ENCODE results near the gene COX7A2L. TPM values are rescaled to one million over a fixed set of nuclear protein-coding genes. Genes with fewer than 3 reads are reported as not detected.
A peak's percentile ranks its signal among the peaks of the same experiment; 100 is the strongest.

Gene COX7A2L
- total RNA-seq, 1 experiment from 2014 or later: 144 TPM

DNA sequence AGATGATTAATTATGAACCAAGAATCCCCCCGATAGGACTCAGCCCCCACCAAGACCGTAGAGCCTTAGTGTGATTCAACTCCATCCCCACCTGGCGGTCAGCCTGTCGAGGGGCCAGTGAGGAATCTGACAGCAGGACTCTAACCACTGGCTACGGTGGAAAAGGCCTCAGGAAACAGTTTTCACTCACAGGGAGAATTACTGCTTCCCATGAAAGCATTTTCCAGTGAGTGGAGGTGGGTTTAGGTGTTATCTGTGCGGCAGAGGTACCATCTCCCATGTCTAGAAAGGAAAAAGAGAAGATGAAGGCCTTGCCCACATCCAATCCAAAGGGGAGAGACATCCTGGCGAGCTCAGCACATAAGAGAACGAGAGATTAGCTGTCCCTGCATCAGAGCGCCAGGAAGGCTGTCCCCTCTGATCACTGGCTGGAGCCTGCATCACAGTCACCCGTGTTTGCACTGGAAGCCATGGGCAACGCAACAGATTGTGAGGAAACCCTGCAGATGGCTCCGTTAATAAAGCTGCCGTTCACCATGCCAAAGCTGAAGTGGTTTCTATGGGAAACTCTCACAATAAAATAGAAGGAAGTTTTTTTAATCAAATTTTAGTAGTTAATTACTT is 22.3 kb downstream of the COX7A2L start:
- TF ChIP-seq, protein P1, sequence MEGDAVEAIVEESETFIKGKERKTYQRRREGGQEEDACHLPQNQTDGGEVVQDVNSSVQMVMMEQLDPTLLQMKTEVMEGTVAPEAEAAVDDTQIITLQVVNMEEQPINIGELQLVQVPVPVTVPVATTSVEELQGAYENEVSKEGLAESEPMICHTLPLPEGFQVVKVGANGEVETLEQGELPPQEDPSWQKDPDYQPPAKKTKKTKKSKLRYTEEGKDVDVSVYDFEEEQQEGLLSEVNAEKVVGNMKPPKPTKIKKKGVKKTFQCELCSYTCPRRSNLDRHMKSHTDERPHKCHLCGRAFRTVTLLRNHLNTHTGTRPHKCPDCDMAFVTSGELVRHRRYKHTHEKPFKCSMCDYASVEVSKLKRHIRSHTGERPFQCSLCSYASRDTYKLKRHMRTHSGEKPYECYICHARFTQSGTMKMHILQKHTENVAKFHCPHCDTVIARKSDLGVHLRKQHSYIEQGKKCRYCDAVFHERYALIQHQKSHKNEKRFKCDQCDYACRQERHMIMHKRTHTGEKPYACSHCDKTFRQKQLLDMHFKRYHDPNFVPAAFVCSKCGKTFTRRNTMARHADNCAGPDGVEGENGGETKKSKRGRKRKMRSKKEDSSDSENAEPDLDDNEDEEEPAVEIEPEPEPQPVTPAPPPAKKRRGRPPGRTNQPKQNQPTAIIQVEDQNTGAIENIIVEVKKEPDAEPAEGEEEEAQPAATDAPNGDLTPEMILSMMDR (conservative IDR thresholded peaks at IDR 0.05): no peak
- no peak for TF ChIP-seq EZH2 (IDR thresholded peaks at IDR 0.05; ENCODE audit: low read depth)
- POLR2A ChIA-PET (ENCODE audit: unreplicated experiment): no interaction called here

GRCh38 chr2:42337846-42338566 is 23.0 kb downstream of the COX7A2L start:
- intact Hi-C loops (cut with micrococcal nuclease; ENCODE audit: unreplicated experiment): no loop called here
- peaks cover 11% of the 10 kb centered on the region for H3K4me1 ChIP-seq (replicated peaks; ENCODE audit: insufficient read depth)
- ChIA-PET CTCF (no interaction called here), POLR2A (ENCODE audit: unreplicated experiment) (no interaction called here)
- H3F3A ChIP-seq (ENCODE audit: insufficient read depth, low read depth): 0 out of 2 replicates have a peak, but pooled peaks cover 4% of the 10 kb centered on the region
- no peak overlapping the region for H3K4me3 ChIP-seq
- no TSS peak for BruUV-seq (replicated peaks)
- no peaks in the 10 kb centered on the region for H3K9me3 ChIP-seq (ENCODE audit: insufficient read depth, low read depth)
- peaks cover 15% of the 10 kb centered on the region for H3K79me2 ChIP-seq (ENCODE audit: low read depth)
- H3K9me2 ChIP-seq (ENCODE audit: insufficient read depth): no peaks in the 10 kb centered on the region
- H3K36me3 ChIP-seq (ENCODE audit: low read depth): peaks cover 15% of the 10 kb centered on the region; the same call in 1 of the 2 replicates
- no peak overlapping the region for H3K4me2 ChIP-seq
- TF ChIP-seq EZH2 (IDR thresholded peaks at IDR 0.05; ENCODE audit: low read depth): no peak
- TF ChIP-seq, protein P1 (conservative IDR thresholded peaks at IDR 0.05): no peak
- no peak overlapping the region for H3K27ac ChIP-seq
- no peak for DNase-seq
- no peaks in the 10 kb centered on the region for H3K27me3 ChIP-seq (ENCODE audit: insufficient read depth, low read depth)
- no peaks in the 10 kb centered on the region; the same call in 1 of the 2 replicates for H4K20me1 ChIP-seq (ENCODE audit: insufficient read depth)
- no peak overlapping the region for H2AFZ ChIP-seq

More for the DNA sequence above, 22.3 kb downstream of the COX7A2L start:
- no peaks in the 10 kb centered on the region for H3K27me3 ChIP-seq (ENCODE audit: insufficient read depth, low read depth)
- no peak overlapping the region for H3K4me2 ChIP-seq
- DNase-seq: no peak
- no peaks in the 10 kb centered on the region for H3K9me2 ChIP-seq (ENCODE audit: insufficient read depth)
- H3K27ac ChIP-seq: no peak overlapping the region
- no TSS peak for BruUV-seq (replicated peaks)
- H3K9me3 ChIP-seq (ENCODE audit: insufficient read depth, low read depth): no peaks in the 10 kb centered on the region
- no peak overlapping the region for H3K4me3 ChIP-seq
- peaks cover 9% of the 10 kb centered on the region; the same call in 1 of the 2 replicates for H3K36me3 ChIP-seq (ENCODE audit: low read depth)
- H3K4me1 ChIP-seq (replicated peaks; ENCODE audit: insufficient read depth): peaks cover 18% of the 10 kb centered on the region
- H3K79me2 ChIP-seq (ENCODE audit: low read depth): peaks cover 22% of the 10 kb centered on the region
- no peaks in the 10 kb centered on the region; the same call in 1 of the 2 replicates for H4K20me1 ChIP-seq (ENCODE audit: insufficient read depth)
- intact Hi-C loops (cut with micrococcal nuclease; ENCODE audit: unreplicated experiment): no loop called here
- no peak overlapping the region for H2AFZ ChIP-seq
- CTCF ChIA-PET: no interaction called here
- 0 out of 2 replicates have a peak, but pooled peaks cover 4% of the 10 kb centered on the region for H3F3A ChIP-seq (ENCODE audit: insufficient read depth, low read depth)

- Histone ChIP-seq H2AFZ (no peak overlapping the region), H4K20me1 (ENCODE audit: insufficient read depth) (no peaks in the 10 kb centered on the region; the same call in 1 of the 2 replicates), H3K27ac (no peak overlapping the region), H3K4me1 (replicated peaks; ENCODE audit: insufficient read depth) (peaks cover 5% of the 10 kb centered on the region), H3K36me3 (ENCODE audit: low read depth) (peaks cover 21% of the 10 kb centered on the region; the same call in 1 of the 2 replicates), H3K79me2 (ENCODE audit: low read depth) (0 out of 2 replicates have a peak, but pooled peaks cover 12% of the 10 kb centered on the region), H3K27me3 (ENCODE audit: insufficient read depth, low read depth) (no peaks in the 10 kb centered on the region), H3K9me2 (ENCODE audit: insufficient read depth) (no peaks in the 10 kb centered on the region), H3K4me3 (no peak overlapping the region), H3K4me2 (no peak overlapping the region), H3F3A (ENCODE audit: insufficient read depth, low read depth) (0 out of 2 replicates have a peak, but pooled peaks cover 4% of the 10 kb centered on the region), H3K9me3 (ENCODE audit: insufficient read depth, low read depth) (no peaks in the 10 kb centered on the region)
- ChIA-PET CTCF (no interaction called here), POLR2A (ENCODE audit: unreplicated experiment) (no interaction called here)
- no peak for DNase-seq
- TF ChIP-seq, protein P1 (conservative IDR thresholded peaks at IDR 0.05): peak; percentile 34; the same call in 1 of the 2 replicates
- no peak for TF ChIP-seq EZH2 (IDR thresholded peaks at IDR 0.05; ENCODE audit: low read depth)
- BruUV-seq (replicated peaks): no TSS peak
- intact Hi-C loops (cut with micrococcal nuclease; ENCODE audit: unreplicated experiment): no loop called here
These were observed 23.6 kb downstream of the COX7A2L start for GRCh38 chr2:42337356-42337820.
